ENCODE data around the gene KCNMB2.
"Not testable (repeated sequence)": the region's sequence is repeated elsewhere in the genome, so short reads cannot be mapped to it uniquely, and the experiment has no call there.

The KCNMB2 gene

GRCh38 chr3:178520451-178520850 is 15.8 kb upstream of the KCNMB2 start:
- no peak for DNase-seq

- peak; percentile 18 to 42 for DNase-seq
Observed at GRCh38 chr3:178522200-178523052, 13.8 kb upstream of the KCNMB2 start.

DNA sequence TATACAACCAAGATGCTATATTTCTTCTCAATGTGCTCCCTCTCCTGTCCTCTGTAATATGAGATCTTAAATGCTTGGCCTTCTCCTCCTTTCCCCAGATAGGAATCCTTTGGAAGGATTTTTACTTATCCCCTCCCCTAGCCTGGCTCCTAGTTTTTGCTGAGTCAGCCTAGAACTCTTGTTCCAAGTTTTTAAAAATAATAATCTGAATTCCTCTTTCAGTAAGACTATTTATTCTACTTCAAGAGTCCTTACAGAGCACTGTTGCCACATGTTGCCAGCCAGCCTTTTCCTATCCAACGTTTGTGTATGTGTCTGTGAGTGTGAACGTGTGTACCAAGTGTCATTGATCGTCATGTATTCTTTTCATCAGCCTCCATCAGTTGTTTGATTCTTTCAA is 11.0 kb upstream of the KCNMB2 start:
- no peak for DNase-seq

DNA sequence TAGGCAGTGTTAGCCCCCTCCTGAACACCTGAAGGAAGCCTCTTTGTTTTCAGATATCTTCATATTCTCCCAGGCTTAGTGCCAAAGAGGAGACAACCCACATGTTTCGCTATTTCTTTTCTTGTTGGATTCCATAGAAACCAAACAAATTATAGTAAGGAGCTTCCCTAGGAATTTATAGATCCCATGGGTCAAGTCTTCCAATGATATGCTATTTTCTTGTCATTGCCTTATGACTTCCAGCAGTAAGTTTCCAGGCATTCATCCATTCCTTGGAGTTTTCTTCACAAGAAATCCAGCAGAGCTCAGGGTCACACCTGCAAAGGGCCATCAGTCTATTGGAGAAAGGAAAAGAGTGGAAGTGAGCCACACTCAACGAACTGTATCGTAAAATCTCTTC is 9.9 kb upstream of the KCNMB2 start:
- DNase-seq = no peak

- no peak for DNase-seq
Observed at GRCh38 chr3:178527981-178528380, 8.3 kb upstream of the KCNMB2 start.

- DNase-seq = no peak
Observed at GRCh38 chr3:178529606-178530225, 6.5 kb upstream of the KCNMB2 start.

- DNase-seq = no peak
Observed at GRCh38 chr3:178532476-178532875, 3.8 kb upstream of the KCNMB2 start.

DNA sequence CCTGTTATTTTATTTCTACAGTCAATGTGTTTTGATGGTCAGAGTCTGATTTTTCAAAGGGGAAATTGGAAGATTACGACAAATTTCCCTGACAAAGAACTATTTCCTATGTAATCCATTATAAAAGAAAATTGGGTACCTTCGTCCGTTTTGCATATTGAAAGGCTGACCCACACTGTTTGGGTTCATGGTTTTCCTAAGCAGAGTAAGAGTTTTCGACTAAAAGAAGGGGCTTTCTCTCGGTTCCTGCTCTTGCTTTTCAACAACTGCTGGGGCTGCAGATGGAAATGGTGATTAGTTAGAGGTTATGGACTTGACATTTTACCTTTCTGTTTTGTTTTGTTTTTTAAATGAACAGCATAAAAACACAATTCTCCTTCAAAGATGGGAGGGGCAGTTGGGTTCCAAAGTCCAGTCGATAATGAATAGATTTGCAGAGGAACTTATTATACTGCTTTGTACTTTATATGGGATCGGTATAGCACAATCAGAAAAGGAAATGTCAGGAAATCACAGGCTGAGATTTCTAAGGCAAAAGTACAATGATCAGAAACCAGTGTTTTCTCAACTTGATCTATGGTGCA is 978 bp downstream of the KCNMB2 start:
- DNase-seq = no peak

DNA sequence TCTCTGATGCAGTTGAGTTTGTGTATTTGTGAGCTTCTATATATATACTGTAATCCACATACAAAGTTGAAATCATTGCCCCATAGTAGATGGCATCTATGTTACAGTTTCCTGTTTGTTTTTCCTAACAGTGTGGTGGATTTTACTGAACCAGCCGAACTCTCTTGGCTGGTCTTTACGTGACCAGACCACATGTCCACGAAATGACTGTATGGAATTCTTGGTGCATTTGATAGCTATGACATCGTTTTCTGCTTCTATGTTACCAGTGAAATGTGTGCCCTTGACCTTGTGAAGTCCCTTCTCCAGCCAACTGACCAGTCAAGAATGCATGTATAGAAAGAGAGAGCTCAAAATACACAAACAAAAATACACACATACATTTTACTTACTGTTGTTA is 1.8 kb downstream of the KCNMB2 start:
- no peak for DNase-seq

- DNase-seq = no peak
Observed at GRCh38 chr3:178540184-178540583, 3.9 kb downstream of the KCNMB2 start.

DNA sequence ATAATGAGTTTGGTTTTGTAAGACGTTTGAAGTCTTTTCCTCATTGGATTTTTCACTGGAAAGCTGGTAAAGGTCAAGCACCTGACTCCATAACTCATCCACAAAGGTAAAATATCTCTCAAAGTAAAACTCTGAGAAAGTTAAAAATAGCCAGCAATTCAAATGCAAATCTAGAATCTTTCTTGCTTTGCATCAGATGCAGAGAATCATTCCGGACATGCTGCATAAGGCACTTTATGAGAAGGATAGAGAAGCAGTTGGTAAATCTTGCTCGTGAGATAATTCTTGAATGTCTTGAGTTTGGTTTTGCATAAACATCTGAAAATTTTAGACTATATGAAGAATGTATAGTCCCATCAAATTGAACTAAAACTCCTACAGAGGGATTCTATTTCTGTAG is 9.1 kb downstream of the KCNMB2 start:
- DNase-seq = no peak

DNA sequence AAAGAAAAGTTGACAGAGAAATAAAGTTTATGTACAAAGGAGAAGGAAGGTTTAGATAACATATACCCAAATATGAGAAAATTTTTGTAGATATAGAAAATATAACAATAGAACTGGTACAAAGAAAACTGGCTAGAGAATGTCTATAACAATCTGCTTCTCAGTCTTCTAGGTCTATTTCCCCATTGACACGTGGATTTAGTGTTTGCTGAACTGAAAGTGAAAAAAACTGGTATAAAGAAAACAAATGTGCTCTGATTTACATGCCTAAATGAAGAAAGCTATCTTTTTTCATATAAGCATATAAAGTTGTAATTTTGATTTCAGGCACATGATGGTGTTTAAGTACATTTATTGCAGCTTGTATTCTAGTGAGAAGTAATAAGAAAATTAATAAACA is 9.8 kb downstream of the KCNMB2 start:
- no peak for DNase-seq

GRCh38 chr3:178549426-178549825 is 13.2 kb downstream of the KCNMB2 start:
- not testable (repeated sequence) for DNase-seq

- no peak for DNase-seq
Observed at GRCh38 chr3:178551916-178552321, 15.7 kb downstream of the KCNMB2 start.

- DNase-seq = peak in 1 of 2 experiments; percentile 9
Observed at GRCh38 chr3:178558637-178559036, 22.4 kb downstream of the KCNMB2 start.

DNA sequence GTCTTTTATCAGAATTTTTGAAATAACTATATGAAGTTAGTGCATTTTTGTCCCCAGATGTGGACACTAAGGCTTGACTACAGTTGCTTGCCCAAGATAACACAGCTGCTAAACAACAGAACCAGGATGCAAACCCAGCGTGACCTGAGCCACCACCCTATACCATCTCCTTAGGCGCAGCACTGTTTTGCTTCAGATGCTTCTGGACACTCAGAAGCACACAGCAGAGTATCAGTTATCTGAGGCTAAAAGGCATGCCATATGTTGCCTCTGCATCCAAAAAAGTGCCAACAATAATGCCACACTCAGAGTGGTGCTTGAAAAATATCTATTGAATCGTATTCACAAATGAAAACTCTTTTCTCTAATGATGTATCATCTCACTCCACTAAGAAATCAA is 24.5 kb downstream of the KCNMB2 start:
- no peak for DNase-seq

GRCh38 chr3:178561239-178561638 is 25.0 kb downstream of the KCNMB2 start:
- DNase-seq = no peak

- DNase-seq = no peak
Observed at GRCh38 chr3:178562143-178562946, 26.1 kb downstream of the KCNMB2 start.

DNA sequence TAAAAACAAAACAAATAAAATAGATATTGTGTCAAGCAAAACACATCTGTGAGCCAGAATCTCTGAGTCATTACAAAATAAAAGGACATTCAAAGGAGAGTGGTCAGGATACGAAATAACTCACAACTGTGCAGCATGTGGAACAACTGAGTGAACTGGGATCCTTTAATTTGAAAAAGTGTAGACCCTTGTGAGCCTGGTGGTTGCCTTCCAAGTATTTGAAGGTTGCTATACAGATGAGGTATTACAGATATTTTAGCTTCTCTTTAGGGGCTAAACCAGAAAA is 26.7 kb downstream of the KCNMB2 start:
- no peak for DNase-seq

- DNase-seq = no peak
Observed at GRCh38 chr3:178567611-178568010, 31.4 kb downstream of the KCNMB2 start.

GRCh38 chr3:178568155-178568731 is 32.0 kb downstream of the KCNMB2 start:
- no peak for DNase-seq

DNA sequence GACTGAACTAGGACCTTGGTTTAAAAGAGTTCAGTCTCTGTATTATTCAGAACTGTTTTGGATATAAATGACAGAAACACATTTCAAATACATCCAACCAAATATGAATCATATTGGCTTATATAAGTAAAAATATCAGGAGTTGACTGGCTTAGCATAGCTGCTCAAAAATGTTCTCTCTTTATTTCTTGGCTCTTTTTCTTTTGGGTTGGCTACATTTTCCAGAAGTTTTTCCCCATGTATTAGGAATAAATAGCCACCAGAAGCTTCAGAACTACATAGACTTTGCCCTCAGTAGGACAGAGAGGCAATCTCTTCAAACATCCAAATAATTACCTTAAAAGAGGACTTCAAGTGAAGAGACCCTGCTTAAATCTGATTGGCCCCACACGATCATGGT is 32.7 kb downstream of the KCNMB2 start:
- DNase-seq = no peak

DNA sequence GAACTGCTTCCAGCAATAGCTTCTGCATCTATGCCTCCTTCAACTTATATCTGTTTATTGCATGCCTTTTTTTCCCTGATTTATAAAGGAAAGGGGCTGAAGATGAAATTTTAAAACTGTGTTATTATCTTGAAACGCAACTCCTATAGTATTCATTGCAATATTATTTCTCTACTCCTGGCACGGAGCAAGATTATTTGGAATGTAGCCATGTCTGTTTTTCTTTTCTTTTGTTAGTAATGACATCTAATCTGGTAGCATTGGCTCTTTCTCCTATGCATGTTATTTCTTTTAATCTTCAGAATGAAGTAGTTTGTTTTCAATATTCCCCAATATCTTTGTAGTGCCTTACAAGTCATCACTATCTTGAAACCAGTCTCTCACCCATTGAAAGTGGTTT is 33.6 kb downstream of the KCNMB2 start:
- DNase-seq = no peak
